Measurements from ENCODE around the gene MDN1.

GRCh38 chr6:89597988-89598387, 221.6 kb downstream of the MDN1 start:
- TF ChIP-seq, protein P1, sequence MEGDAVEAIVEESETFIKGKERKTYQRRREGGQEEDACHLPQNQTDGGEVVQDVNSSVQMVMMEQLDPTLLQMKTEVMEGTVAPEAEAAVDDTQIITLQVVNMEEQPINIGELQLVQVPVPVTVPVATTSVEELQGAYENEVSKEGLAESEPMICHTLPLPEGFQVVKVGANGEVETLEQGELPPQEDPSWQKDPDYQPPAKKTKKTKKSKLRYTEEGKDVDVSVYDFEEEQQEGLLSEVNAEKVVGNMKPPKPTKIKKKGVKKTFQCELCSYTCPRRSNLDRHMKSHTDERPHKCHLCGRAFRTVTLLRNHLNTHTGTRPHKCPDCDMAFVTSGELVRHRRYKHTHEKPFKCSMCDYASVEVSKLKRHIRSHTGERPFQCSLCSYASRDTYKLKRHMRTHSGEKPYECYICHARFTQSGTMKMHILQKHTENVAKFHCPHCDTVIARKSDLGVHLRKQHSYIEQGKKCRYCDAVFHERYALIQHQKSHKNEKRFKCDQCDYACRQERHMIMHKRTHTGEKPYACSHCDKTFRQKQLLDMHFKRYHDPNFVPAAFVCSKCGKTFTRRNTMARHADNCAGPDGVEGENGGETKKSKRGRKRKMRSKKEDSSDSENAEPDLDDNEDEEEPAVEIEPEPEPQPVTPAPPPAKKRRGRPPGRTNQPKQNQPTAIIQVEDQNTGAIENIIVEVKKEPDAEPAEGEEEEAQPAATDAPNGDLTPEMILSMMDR (conservative IDR thresholded peaks at IDR 0.05; ENCODE audit: low read length), result peak; percentile 68
- TF ChIP-seq EZH2phosphoT487 (IDR thresholded peaks at IDR 0.05; ENCODE audit: borderline replicate concordance, low read depth, low read length), result no peak

Data from OCI-LY7 (cell line).